LHCN-M2 (cell line): ENCODE data around the gene CD82. TPM values are rescaled to one million over a fixed set of nuclear protein-coding genes. Genes with fewer than 3 reads are reported as not detected.
A peak's percentile ranks its signal among the peaks of the same experiment; 100 is the strongest.

Experiments used
- DNase-seq: peaks from one replicate; pipeline ENCODE4 v3.0.0-alpha.2; 2012; ENCODE audit warnings: low read depth
- total RNA-seq: library from RNA; depleted of rRNA; stranded (reverse); fragments of >200 nt; gene quantifications from 2 replicates; pipeline ENCODE4 v1.2.3, GENCODE V29; 2014

CD82 gene
- total RNA-seq, 1 experiment from 2014 or later = 372 TPM

- DNase-seq = peak; percentile 96
Measured at GRCh38 chr11:44600839-44601383, 35.4 kb downstream of the CD82 start.

DNA sequence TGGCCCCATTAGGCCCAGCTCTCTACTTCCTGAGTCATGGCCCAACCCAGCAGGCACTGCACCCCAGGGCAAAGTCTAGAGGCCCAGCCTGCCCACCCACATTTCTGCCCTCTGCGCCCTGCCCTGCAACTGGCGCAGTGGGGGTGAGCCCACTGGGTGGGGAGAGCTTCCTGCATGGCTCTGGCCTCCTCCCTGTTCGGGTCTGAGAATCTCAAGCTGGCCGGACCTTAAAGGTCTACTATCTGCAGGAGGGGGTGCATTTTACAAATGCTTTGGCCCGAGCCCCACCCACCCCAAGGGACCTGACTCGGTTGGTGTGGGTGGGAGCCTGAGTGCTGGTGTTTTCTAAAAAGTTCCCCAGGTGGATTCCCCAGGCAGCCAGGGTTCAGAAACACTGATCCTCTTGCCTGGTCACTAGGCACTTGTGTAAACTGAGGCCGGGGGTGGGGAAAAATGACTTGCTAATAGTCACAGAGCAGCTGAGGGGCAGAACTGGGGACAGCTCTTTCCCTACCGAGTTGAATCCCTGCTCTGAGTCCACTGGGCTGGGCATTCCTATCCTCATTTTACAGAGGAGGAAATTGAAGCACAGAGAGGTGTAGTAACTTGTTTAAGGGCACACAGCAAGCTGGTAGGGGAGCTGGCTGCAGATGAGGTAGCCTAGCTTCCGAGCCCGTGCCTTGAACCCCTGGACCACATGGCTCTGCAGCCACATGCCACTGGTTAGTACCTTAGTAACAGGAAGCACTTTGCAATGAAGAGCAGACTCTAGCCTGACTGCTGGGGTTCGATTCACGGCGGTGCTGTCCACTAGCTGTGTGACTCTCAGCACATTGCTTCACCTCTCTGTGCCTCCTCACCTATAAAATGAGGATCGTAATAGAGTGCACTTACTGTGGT, 36.3 kb downstream of the CD82 start:
- no peak for DNase-seq

DNA sequence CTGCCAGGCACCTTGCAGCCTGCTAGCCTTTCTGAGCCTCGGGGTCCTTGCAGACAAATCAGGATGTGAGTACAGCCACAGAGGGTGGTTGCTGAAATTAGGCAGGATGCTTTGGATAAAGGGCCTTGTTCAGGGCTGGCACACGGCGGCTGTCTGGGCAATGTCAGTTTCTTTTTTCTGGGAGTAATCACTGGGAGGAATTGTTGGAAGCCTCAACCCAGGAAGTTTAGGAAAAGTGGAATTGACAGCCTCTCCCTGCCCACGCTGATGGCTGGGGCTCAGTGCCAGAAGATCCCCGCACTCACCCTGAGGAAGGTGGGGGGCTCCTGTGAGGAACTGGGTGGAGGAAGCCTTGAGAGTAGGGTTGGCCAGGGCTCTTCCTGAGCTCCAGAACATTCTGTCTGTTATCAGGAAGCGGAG, 37.4 kb downstream of the CD82 start:
- DNase-seq = no peak

GRCh38 chr11:44604171-44604581, 38.7 kb downstream of the CD82 start:
- DNase-seq = no peak

GRCh38 chr11:44605068-44605708, 39.7 kb downstream of the CD82 start:
- DNase-seq = no peak

- no peak for DNase-seq
Measured at GRCh38 chr11:44605965-44606364, 40.5 kb downstream of the CD82 start.

DNA sequence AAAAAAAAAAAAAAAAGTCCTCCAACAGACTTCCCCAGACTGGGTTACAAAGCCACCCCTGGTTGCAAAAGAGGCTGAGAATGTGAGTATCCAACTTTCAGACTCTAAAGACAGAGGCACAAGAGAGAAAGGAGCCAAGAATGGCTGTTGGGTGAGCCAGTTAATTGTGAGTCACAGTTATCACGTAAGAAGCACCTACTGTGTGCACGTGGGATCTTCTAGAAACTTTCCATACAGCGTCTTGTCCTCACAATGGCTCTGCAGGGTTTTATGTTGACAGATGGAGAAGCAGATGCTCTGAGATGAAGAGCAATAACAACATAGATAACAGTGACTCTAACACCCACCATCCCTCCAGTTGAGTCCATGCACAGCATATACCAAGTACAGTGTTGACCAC, 41.0 kb downstream of the CD82 start:
- no peak for DNase-seq

- DNase-seq = peak; percentile 73
Measured at GRCh38 chr11:44607319-44607962, 42.0 kb downstream of the CD82 start.

GRCh38 chr11:44607987-44608386, 42.5 kb downstream of the CD82 start:
- DNase-seq = no peak

GRCh38 chr11:44608651-44608990, 43.2 kb downstream of the CD82 start:
- DNase-seq = no peak

GRCh38 chr11:44608991-44609782, 43.7 kb downstream of the CD82 start:
- no peak for DNase-seq

- DNase-seq = no peak
Measured at GRCh38 chr11:44609783-44610155, 44.3 kb downstream of the CD82 start.

- DNase-seq = no peak
Measured at GRCh38 chr11:44610186-44610955, 44.9 kb downstream of the CD82 start.

DNA sequence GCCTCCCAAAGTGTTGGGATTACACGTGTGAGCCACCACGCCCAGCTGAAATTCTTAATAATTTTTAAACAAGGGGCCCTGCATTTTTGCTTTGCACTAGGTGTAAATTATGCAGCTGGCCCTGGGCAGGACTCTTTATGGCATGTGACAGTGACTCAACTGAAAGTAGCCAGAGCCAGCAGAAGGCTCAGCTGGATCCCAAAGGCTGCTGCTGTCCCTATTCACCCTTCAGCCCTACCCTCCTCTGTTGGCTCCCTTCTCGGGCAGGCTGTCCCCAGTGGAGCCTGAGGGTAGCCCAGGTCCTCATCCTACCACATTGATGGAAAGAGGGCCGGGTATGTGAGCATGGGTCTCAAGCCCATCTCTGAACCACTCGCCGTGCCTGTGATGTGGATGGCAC, 45.6 kb downstream of the CD82 start:
- peak; percentile 33 for DNase-seq

DNA sequence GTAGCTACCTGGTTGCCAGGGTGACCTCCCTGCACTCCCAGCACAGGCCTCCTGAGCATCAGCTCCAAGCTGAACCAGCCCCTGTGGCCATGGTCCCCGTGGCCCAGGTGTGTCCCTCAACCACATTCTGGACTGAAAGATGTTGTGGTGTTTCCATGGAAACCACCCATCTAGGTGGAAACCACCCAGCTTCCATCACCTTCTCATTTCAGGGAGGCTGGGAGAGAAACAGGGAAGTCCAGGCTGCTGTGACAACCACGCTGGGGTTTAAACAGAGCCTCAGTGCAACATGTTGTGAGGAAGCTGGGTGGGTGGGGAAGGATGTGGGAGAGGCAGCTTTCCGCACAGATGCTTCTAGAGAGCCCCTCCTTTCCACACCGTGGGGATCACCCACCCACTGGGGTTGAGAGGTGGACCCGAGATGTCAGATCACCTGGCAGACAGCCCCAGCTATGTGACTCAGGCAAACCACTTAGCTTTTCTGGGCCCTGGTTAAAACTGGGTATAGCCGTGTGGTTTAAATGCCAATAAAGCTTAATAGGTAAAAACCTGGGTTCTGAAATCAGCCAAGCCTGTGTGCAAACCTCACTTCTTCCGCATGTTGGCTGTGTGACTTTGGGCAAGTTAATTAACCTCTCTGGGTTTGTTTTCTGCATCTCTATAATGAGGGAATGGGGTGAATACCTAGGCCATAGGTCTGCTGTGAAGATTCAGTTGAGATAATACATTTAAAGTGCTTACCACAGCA, 46.4 kb downstream of the CD82 start:
- no peak for DNase-seq

DNA sequence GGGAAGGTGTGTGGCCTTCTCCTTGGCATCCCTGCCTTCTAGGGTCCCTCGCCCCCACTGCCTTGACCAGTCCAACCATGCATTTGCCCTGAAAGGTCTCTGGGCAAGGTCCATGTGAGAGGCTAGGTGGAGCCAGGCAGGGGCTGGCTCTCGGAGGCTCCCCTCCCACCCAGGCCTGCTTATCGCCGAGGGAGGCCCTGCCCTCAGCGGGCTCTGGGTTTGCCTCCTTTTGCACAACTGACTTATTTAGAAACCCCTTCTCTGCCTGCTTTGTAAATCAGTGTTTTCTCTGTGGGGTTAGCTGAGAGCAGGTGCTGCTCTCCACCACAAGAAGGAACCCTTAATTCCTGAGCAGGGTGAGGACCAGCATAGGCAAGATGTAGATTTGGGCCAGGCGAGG, 47.7 kb downstream of the CD82 start:
- DNase-seq = no peak

GRCh38 chr11:44614281-44614775, 48.9 kb downstream of the CD82 start:
- DNase-seq = no peak

DNA sequence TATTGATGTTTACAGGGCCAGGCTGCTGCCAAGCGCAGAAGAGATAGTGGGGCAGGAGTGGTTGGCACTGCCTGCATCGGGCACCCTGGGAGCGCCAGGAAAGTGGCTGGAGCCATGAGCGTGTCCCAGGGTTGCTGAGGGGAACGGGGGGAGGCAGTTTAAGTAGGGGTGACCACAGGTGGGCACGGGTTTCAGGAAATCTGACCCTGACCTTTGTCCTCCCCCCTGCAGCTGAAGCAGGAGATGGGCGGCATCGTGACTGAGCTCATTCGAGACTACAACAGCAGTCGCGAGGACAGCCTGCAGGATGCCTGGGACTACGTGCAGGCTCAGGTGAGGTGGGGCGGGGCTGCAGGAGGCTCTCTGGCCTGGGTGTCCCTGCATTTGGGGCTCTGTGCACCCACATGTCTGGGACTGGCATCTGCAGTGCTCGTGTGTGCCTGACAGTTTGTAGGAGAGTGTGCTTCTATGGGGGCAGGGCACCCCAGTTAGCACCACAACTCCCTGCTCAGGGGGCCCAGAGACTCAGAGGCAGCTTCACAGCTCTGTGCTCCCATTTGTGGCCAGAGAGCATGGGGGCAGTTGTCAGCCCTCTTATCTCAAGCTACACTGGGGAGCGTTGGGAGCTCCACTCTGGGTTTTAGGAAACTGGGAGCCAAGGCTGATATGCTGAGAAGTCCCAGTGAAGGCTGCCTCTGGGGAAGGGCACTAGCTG, 49.7 kb downstream of the CD82 start:
- no peak for DNase-seq
